B cell (primary cell): ENCODE data around the gene NPTN. TPM values are rescaled to one million over a fixed set of nuclear protein-coding genes. Genes with fewer than 3 reads are reported as not detected.

Source experiments
- ATAC-seq: fragments of 200-7000 bp; cut with Tn5 transposase; one replicate; pipeline ENCODE4 v1.10.0; 2021; ENCODE audit warnings: low read depth, mild to moderate bottlenecking, moderate number of reproducible peaks, moderate library complexity
- CTCF ChIA-PET: fragments of 350-600 bp; sonication (Branson Sonifier 250); formaldehyde crosslinking; loops from one replicate; lab custom pipeline; 2021; ENCODE audit warnings: antibody characterized with exemption, inconsistent platforms; lab: Charles Lee
- POLR2A ChIA-PET: fragments of 350-600 bp; sonication (Branson Sonifier 250); formaldehyde crosslinking; loops from one replicate; lab custom pipeline; 2021; ENCODE audit warnings: antibody characterized with exemption; lab: Charles Lee
- DNase-seq: peaks from one replicate; pipeline ENCODE4 v3.0.0; 2013
- H2AFZ ChIP-seq: 2 replicates; pipeline ENCODE4 v1.6.1; 2012; ENCODE audit warnings: mild to moderate bottlenecking, low read depth, low read length; ENCODE audit not compliant: insufficient read depth, poor library complexity, severe bottlenecking
- H3K27ac ChIP-seq, 2 donors: 1 replicate in 1 of 2; 2 replicates in 1 of 2; pipeline ENCODE4 v1.5.1; 2012 to 2013; ENCODE audit warnings: low read length in 2 of 2, mild to moderate bottlenecking in 2 of 2, moderate library complexity in 1 of 2
- H3K27me3 ChIP-seq, 4 experiments: fragments of 200-600 bp in 1 of 4; sonication (generic) in 1 of 4; replicated peaks in 1 of 4; 1 replicate in 2 of 4; 2 replicates in 2 of 4; pipeline versions ENCODE4 v1.6.1 to v1.7.0; 2013 to 2016; ENCODE audit warnings: low read length in 3 of 4, mild to moderate bottlenecking in 2 of 4, mixed read lengths in 1 of 4, moderate library complexity in 1 of 4; ENCODE audit not compliant: insufficient read depth in 4 of 4, control insufficient read depth in 3 of 4; ENCODE audit errors: control extremely low read depth in 1 of 4
- H3K36me3 ChIP-seq, 2 experiments: replicated peaks in 1 of 2; 1 replicate in 1 of 2; 2 replicates in 1 of 2; pipeline versions ENCODE4 v1.6.1 to v1.7.1; 2013; ENCODE audit warnings: low read length in 1 of 2; ENCODE audit not compliant: insufficient read depth in 2 of 2, control insufficient read depth in 1 of 2; ENCODE audit errors: control extremely low read depth in 1 of 2, extremely low read depth in 1 of 2
- H3K4me1 ChIP-seq, 2 donors: fragments of 200-600 bp in 1 of 2; sonication (generic) in 1 of 2; 1 replicate in 1 of 2; 2 replicates in 1 of 2; pipeline versions ENCODE4 v1.5.1 to v1.6.1; 2013 to 2017; ENCODE audit warnings: low read length in 2 of 2; ENCODE audit not compliant: control insufficient read depth in 2 of 2, insufficient read depth in 2 of 2
- H3K4me2 ChIP-seq: replicated peaks from 2 replicates; pipeline ENCODE3; 2012; ENCODE audit warnings: mild to moderate bottlenecking, low read depth, low read length; ENCODE audit not compliant: poor library complexity, severe bottlenecking
- H3K4me3 ChIP-seq, 5 experiments: fragments of 200-600 bp in 1 of 5; sonication (generic) in 1 of 5; 1 replicate in 3 of 5; 2 replicates in 2 of 5; pipeline versions ENCODE4 v1.5.1 to v1.7.0; 2011 to 2016; ENCODE audit warnings: low read length in 4 of 5, mild to moderate bottlenecking in 4 of 5, low read depth in 2 of 5, control low read depth in 1 of 5, moderate library complexity in 1 of 5; ENCODE audit not compliant: insufficient read depth in 1 of 5; ENCODE audit errors: control extremely low read depth in 1 of 5, extremely low read depth in 1 of 5
- H3K79me2 ChIP-seq: fragments of 200-600 bp; sonication (generic); one replicate; pipeline ENCODE4 v1.6.0; 2016; ENCODE audit warnings: low read length; ENCODE audit not compliant: control insufficient read depth, insufficient read depth
- H3K9ac ChIP-seq: fragments of 200-600 bp; sonication (generic); 2 replicates; pipeline ENCODE4 v1.6.1; 2017; ENCODE audit warnings: mild to moderate bottlenecking, low read length, moderate library complexity
- H3K9me3 ChIP-seq, 3 donors: one replicate each; pipeline versions ENCODE4 v1.6.1 to v1.7.1; 2013; ENCODE audit warnings: low read length in 2 of 3; ENCODE audit not compliant: control insufficient read depth in 2 of 3, insufficient read depth in 1 of 3; ENCODE audit errors: control extremely low read depth in 1 of 3
- H4K20me1 ChIP-seq: 2 replicates; pipeline ENCODE4 v1.6.0; 2012; ENCODE audit warnings: mild to moderate bottlenecking, low read length; ENCODE audit not compliant: insufficient read depth, control insufficient read depth, poor library complexity, severe bottlenecking
- H3K27ac Mint-ChIP-seq: one replicate; pipeline ENCODE4 v1.8.0; 2021; ENCODE audit warnings: mixed read lengths
- H3K27me3 Mint-ChIP-seq: one replicate; pipeline ENCODE4 v1.8.0; 2021; ENCODE audit warnings: mixed read lengths
- H3K4me1 Mint-ChIP-seq: one replicate; pipeline ENCODE4 v1.8.0; 2021; ENCODE audit warnings: mixed read lengths
- H3K4me3 Mint-ChIP-seq: one replicate; pipeline ENCODE4 v1.8.0; 2021; ENCODE audit warnings: mixed read lengths
- H3K9me3 Mint-ChIP-seq: one replicate; pipeline ENCODE4 v1.8.0; 2022; ENCODE audit warnings: mixed read lengths; ENCODE audit not compliant: insufficient read depth
- EZH2 ChIP-seq: IDR thresholded peaks from 2 replicates; pipeline ENCODE4 v1.6.1; 2012; ENCODE audit warnings: borderline replicate concordance, low read depth, mild to moderate bottlenecking, moderate library complexity, low read length; ENCODE audit not compliant: insufficient read depth, poor library complexity, severe bottlenecking
- WGBS: methylation state at CpG from one replicate; pipeline ENCODE4 v1.1.5; 2013; ENCODE audit warnings: missing lambda C conversion rate; ENCODE audit not compliant: insufficient coverage; 5-methylcytosine and 5-hydroxymethylcytosine counted together
- intact Hi-C: fragments of 100-400 bp; cut with micrococcal nuclease; formaldehyde crosslinking; loops from one replicate; pipeline ENCODE4 v1.10.0; 2022
- polyA plus RNA-seq: library from polyadenylated mRNA; depleted of rRNA; stranded (reverse); fragments of >200 nt; gene quantifications from 2 replicates; pipeline ENCODE4 v1.2.3, GENCODE V29; 2012
- total RNA-seq, 2 donors: library from RNA; stranded (reverse); fragments of 120-200 nt in 1 of 2; gene quantifications; 1 replicate in 1 of 2; 2 replicates in 1 of 2; pipeline versions ENCODE4 v1.2.3 to v1.2.4, GENCODE V29; 2013 to 2022
- TF ChIP-seq, protein P1 (sequence below): fragments of 200-600 bp; IDR thresholded peaks from one replicate; pipeline ENCODE4 v1.8.0; 2022; ENCODE audit warnings: antibody characterized with exemption, mild to moderate bottlenecking

The NPTN gene
- total and polyA plus RNA-seq, 2 donors (not counting 1 experiment from before 2014, with no cell fraction given), result 23.5 to 40.5 TPM

GRCh38 chr15:73607843-73608242 lies 25.3 kb downstream of the NPTN start:
- intact Hi-C loops, result no loop called here
- Histone ChIP-seq H3K9me3 (no peaks in the 10 kb centered on the region), H3K36me3 (no peaks in the 10 kb centered on the region), H3K9ac (no peak overlapping the region), H4K20me1 (peaks cover 80% of the 10 kb centered on the region), H3K27me3 (no peaks in the 10 kb centered on the region), H3K79me2 (peaks cover 98% of the 10 kb centered on the region), H3K4me2 (no peak overlapping the region), H3K4me1 (peaks cover 7 to 11% of the 10 kb centered on the region in 2 donors), H2AFZ (no peak overlapping the region), H3K27ac (no peak overlapping the region), H3K4me3 (no peak overlapping the region)
- POLR2A ChIA-PET, result no interaction called here
- no peak for DNase-seq
- TF ChIP-seq, protein P1, sequence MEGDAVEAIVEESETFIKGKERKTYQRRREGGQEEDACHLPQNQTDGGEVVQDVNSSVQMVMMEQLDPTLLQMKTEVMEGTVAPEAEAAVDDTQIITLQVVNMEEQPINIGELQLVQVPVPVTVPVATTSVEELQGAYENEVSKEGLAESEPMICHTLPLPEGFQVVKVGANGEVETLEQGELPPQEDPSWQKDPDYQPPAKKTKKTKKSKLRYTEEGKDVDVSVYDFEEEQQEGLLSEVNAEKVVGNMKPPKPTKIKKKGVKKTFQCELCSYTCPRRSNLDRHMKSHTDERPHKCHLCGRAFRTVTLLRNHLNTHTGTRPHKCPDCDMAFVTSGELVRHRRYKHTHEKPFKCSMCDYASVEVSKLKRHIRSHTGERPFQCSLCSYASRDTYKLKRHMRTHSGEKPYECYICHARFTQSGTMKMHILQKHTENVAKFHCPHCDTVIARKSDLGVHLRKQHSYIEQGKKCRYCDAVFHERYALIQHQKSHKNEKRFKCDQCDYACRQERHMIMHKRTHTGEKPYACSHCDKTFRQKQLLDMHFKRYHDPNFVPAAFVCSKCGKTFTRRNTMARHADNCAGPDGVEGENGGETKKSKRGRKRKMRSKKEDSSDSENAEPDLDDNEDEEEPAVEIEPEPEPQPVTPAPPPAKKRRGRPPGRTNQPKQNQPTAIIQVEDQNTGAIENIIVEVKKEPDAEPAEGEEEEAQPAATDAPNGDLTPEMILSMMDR, result no peak
- no peak for TF ChIP-seq EZH2
- Mint-ChIP-seq H3K4me3 (no peak overlapping the region), H3K4me1 (peaks cover 54% of the 10 kb centered on the region), H3K9me3 (no peaks in the 10 kb centered on the region), H3K27ac (no peak overlapping the region), H3K27me3 (no peaks in the 10 kb centered on the region)
- ATAC-seq, result no peak
- CTCF ChIA-PET, result interaction anchor here (1.3 to 2.5 kb wide), 2 partner anchors 10 to 28 kb away, joined by 5 to 12 read pairs; no protein-coding TSS in a partner anchor
- WGBS, result 100% methylated on average over 1 of the region's 1 CpG

- no peaks in the 10 kb centered on the region for H3K27me3 ChIP-seq
- H4K20me1 ChIP-seq, result peaks cover 76% of the 10 kb centered on the region
- intact Hi-C loops, result no loop called here
- peaks cover 11 to 12% of the 10 kb centered on the region in 2 donors for H3K4me1 ChIP-seq
- CTCF ChIA-PET, result interaction anchor here (2.5 kb wide), 1 partner anchor 29 kb away, joined by 12 read pairs; no protein-coding TSS in a partner anchor
- H3K27ac ChIP-seq, result no peak overlapping the region
- H3K27me3 Mint-ChIP-seq, result no peaks in the 10 kb centered on the region
- POLR2A ChIA-PET, result no interaction called here
- H3K4me3 Mint-ChIP-seq, result no peak overlapping the region
- no peaks in the 10 kb centered on the region for H3K36me3 ChIP-seq
- H3K9ac ChIP-seq, result no peak overlapping the region
- H3K9me3 Mint-ChIP-seq, result no peaks in the 10 kb centered on the region
- ATAC-seq (no peak), DNase-seq (no peak)
- peaks cover 52% of the 10 kb centered on the region for H3K4me1 Mint-ChIP-seq
- H3K4me2 ChIP-seq, result no peak overlapping the region
- no peak overlapping the region for H3K27ac Mint-ChIP-seq
- H3K79me2 ChIP-seq, result peaks cover 98% of the 10 kb centered on the region
- no peak for TF ChIP-seq EZH2
- TF ChIP-seq, protein P1, result no peak
- no peaks in the 10 kb centered on the region for H3K9me3 ChIP-seq
- H3K4me3 ChIP-seq, result no peak overlapping the region
- no CpG with 5 or more reads among the region's 2 CpGs for WGBS
- no peak overlapping the region for H2AFZ ChIP-seq
Observed at GRCh38 chr15:73607405-73607804, 25.8 kb downstream of the NPTN start.
